GM18519 (cell line): Measurements from ENCODE around the gene SLC7A4.
A peak's percentile ranks its signal among the peaks of the same experiment; 100 is the strongest.
"Not testable (repeated sequence)": the region's sequence is repeated elsewhere in the genome, so short reads cannot be mapped to it uniquely, and the experiment has no call there.

ENCODE experiments used
- ATAC-seq: cut with Tn5 transposase; IDR thresholded peaks from one replicate; pipeline ENCODE4 v1.9.1; 2021; ENCODE audit warnings: mild to moderate bottlenecking, moderate library complexity; ENCODE audit not compliant: unreplicated experiment, low FRiP score

SLC7A4 gene

GRCh38 chr22:21022955-21023614, 9.3 kb downstream of the SLC7A4 start:
- ATAC-seq: no peak

GRCh38 chr22:21022507-21022906, 9.9 kb downstream of the SLC7A4 start:
- ATAC-seq: no peak

- ATAC-seq: no peak
Observed at GRCh38 chr22:21020802-21021429, 11.4 kb downstream of the SLC7A4 start.

- ATAC-seq: no peak
Observed at GRCh38 chr22:21018314-21018713, 14.0 kb downstream of the SLC7A4 start.

GRCh38 chr22:21016644-21017420, 15.5 kb downstream of the SLC7A4 start:
- no peak for ATAC-seq

GRCh38 chr22:21015466-21016006, 16.8 kb downstream of the SLC7A4 start:
- no peak for ATAC-seq

GRCh38 chr22:21014726-21015465, 17.5 kb downstream of the SLC7A4 start, which contains the start of gene P2RX6:
TSS of gene P2RX6 (plus strand) at chr22:21015165. CDS start at chr22:21015175, 10 bp downstream.
- no peak for ATAC-seq

- peak; percentile 82 for ATAC-seq
Observed at GRCh38 chr22:21014202-21014725, 18.1 kb downstream of the SLC7A4 start.

- peak; percentile 7 for ATAC-seq
Observed at GRCh38 chr22:21013657-21014201, 18.6 kb downstream of the SLC7A4 start.

GRCh38 chr22:21012446-21013407, 19.6 kb downstream of the SLC7A4 start:
- no peak for ATAC-seq

GRCh38 chr22:21010426-21011113, 21.8 kb downstream of the SLC7A4 start:
- ATAC-seq: no peak

- ATAC-seq: no peak
Observed at GRCh38 chr22:21009638-21010425, 22.5 kb downstream of the SLC7A4 start.

- not testable (repeated sequence) for ATAC-seq
Observed at GRCh38 chr22:21009208-21009607, 23.2 kb downstream of the SLC7A4 start.

- no peak for ATAC-seq
Observed at GRCh38 chr22:21003782-21004181, 28.6 kb downstream of the SLC7A4 start.

GRCh38 chr22:21001601-21002325, 30.6 kb downstream of the SLC7A4 start, which contains the start of gene THAP7:
TSS of gene THAP7 (minus strand) at chr22:21002118. CDS start at chr22:21001911, 207 bp downstream.
- ATAC-seq: peak; percentile 60

GRCh38 chr22:21000987-21001600, 31.3 kb downstream of the SLC7A4 start:
- ATAC-seq: no peak
